Measurements from ENCODE around the gene KRT17. TPM values are rescaled to one million over a fixed set of nuclear protein-coding genes. Genes with fewer than 3 reads are reported as not detected.

The KRT17 gene
- total RNA-seq, 2 experiments from 2014 or later = not detected

DNA sequence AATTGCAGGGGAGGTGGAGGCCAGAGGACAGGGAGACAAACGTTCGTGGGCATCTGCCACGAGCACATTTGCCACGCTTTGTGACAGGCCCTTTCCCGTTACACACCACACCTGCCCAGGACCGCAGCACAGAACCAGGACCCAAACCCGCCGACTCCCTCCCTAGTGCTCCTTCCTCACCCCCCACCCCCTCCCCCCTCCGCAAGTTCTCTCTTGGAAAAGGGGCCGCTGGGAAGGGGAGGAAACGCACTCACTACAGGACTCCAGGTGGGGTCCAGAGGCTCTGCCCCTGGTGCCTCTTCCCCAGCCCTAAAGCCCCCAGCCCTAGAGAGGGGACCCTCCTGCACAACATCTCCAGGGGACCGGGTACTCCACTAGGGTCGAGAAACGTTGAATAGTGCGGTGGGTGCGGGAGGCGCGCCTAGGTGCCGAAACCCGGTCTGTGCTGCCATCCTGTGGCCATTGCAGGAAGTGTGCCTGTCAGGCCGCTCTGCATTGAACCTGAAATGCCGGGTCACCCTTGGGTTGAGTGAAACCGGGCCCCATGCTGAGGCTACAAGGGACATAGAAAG lies 42.4 kb upstream of the KRT17 start:
- peak overlapping the region; percentile 98 to 99 for H3K27ac ChIP-seq (ENCODE audit: low read depth in 1 of 2, low read length in 2 of 2)
- peak; percentile 85 for TF ChIP-seq CTCF (IDR thresholded peaks at IDR 0.05)
- ChIA-PET POLR2A (interaction anchor here (0.5 to 6.1 kb wide), 13 partner anchors 12 to 1019 kb away, joined by 4 to 181 read pairs (median 7); partner anchors contain the start of genes EIF1, KRTAP16-1 and SMARCE1), CTCF (interaction anchor here (0.7 to 4.1 kb wide), 12 partner anchors 10 to 1047 kb away, joined by 3 to 65 read pairs (median 12); partner anchors contain the start of gene EIF1)
- no peaks in the 10 kb centered on the region for H3K27me3 ChIP-seq (ENCODE audit: control insufficient read depth in 1 of 2, insufficient read depth in 2 of 2, low read length in 2 of 2)
- H3K36me3 Mint-ChIP-seq (ENCODE audit: low read depth) = no peaks in the 10 kb centered on the region
- no peaks in the 10 kb centered on the region for H3K9me3 ChIP-seq (ENCODE audit: control insufficient read depth in 1 of 2, insufficient read depth in 1 of 2, low read length in 2 of 2)
- peak overlapping the region; percentile 90 for H3K27ac Mint-ChIP-seq
- H3K4me1 Mint-ChIP-seq (ENCODE audit: low read depth) = peaks cover 41% of the 10 kb centered on the region
- no peaks in the 10 kb centered on the region for H3K27me3 Mint-ChIP-seq
- intact Hi-C loops (cut with DNase I, micrococcal nuclease) = loop anchor here (1.0 to 10.0 kb wide), 9 partner anchors 18 to 1308 kb away; partner anchors contain the start of gene EIF1 (in 1 of the 2)
- peak overlapping the region; percentile 87 for H3K4me3 Mint-ChIP-seq
- ATAC-seq (ENCODE audit: poor library complexity) = peak; percentile 63
- peak overlapping the region; percentile 58 for H3K4me3 ChIP-seq (ENCODE audit: low read length)
- peak; percentile 76 to 94 (median 86) for DNase-seq
- no peaks in the 10 kb centered on the region for H3K36me3 ChIP-seq (ENCODE audit: insufficient read depth, low read length)
- peaks cover 42% of the 10 kb centered on the region for H3K4me1 ChIP-seq (ENCODE audit: insufficient read depth, low read length)
- H3K9me3 Mint-ChIP-seq = no peaks in the 10 kb centered on the region

- Histone ChIP-seq H3K27ac (ENCODE audit: low read depth in 1 of 2, low read length in 2 of 2) (peak overlapping the region; percentile 98 to 99), H3K36me3 (ENCODE audit: insufficient read depth, low read length) (no peaks in the 10 kb centered on the region), H3K27me3 (ENCODE audit: control insufficient read depth in 1 of 2, insufficient read depth in 2 of 2, low read length in 2 of 2) (no peaks in the 10 kb centered on the region), H3K9me3 (ENCODE audit: control insufficient read depth in 1 of 2, insufficient read depth in 1 of 2, low read length in 2 of 2) (no peaks in the 10 kb centered on the region), H3K4me3 (ENCODE audit: low read length) (peak overlapping the region; percentile 58), H3K4me1 (ENCODE audit: insufficient read depth, low read length) (peaks cover 42% of the 10 kb centered on the region)
- Mint-ChIP-seq H3K9me3 (no peaks in the 10 kb centered on the region), H3K27me3 (no peaks in the 10 kb centered on the region), H3K4me3 (peak overlapping the region; percentile 87), H3K36me3 (ENCODE audit: low read depth) (no peaks in the 10 kb centered on the region), H3K4me1 (ENCODE audit: low read depth) (peaks cover 41% of the 10 kb centered on the region), H3K27ac (peak overlapping the region; percentile 90)
- peak; percentile 25 to 95 (median 49) for DNase-seq
- CTCF ChIA-PET = interaction anchor here (0.7 to 4.1 kb wide), 16 partner anchors 10 to 1046 kb away, joined by 3 to 65 read pairs (median 6); partner anchors contain the start of gene EIF1
- peak; percentile 45 for ATAC-seq (ENCODE audit: poor library complexity)
- POLR2A ChIA-PET = interaction anchor here (1.0 to 6.1 kb wide), 12 partner anchors 12 to 1018 kb away, joined by 4 to 181 read pairs (median 11); partner anchors contain the start of genes EIF1, KRTAP16-1 and SMARCE1
- intact Hi-C loops (cut with DNase I, micrococcal nuclease) = loop anchor here (1.0 to 10.0 kb wide), 6 partner anchors 18 to 1121 kb away; partner anchors contain the start of gene EIF1 (in 1 of the 2)
- TF ChIP-seq CTCF (IDR thresholded peaks at IDR 0.05) = peak; percentile 49
Measured at GRCh38 chr17:41666237-41666641, 41.9 kb upstream of the KRT17 start.

GRCh38 chr17:41665566-41666236 lies 41.3 kb upstream of the KRT17 start:
- peak overlapping the region; percentile 90 for H3K27ac Mint-ChIP-seq
- Histone ChIP-seq H3K9me3 (ENCODE audit: control insufficient read depth in 1 of 2, insufficient read depth in 1 of 2, low read length in 2 of 2) (no peaks in the 10 kb centered on the region), H3K4me3 (ENCODE audit: low read length) (peak overlapping the region; percentile 58), H3K27ac (ENCODE audit: low read depth in 1 of 2, low read length in 2 of 2) (peak overlapping the region; percentile 98 to 99), H3K27me3 (ENCODE audit: control insufficient read depth in 1 of 2, insufficient read depth in 2 of 2, low read length in 2 of 2) (no peaks in the 10 kb centered on the region), H3K36me3 (ENCODE audit: insufficient read depth, low read length) (no peaks in the 10 kb centered on the region), H3K4me1 (ENCODE audit: insufficient read depth, low read length) (peaks cover 42% of the 10 kb centered on the region)
- POLR2A ChIA-PET = interaction anchor here (1.0 to 6.1 kb wide), 12 partner anchors 12 to 1018 kb away, joined by 4 to 181 read pairs (median 11); partner anchors contain the start of genes EIF1, KRTAP16-1 and SMARCE1
- TF ChIP-seq CTCF (IDR thresholded peaks at IDR 0.05) = peak; percentile 99
- peaks cover 41% of the 10 kb centered on the region for H3K4me1 Mint-ChIP-seq (ENCODE audit: low read depth)
- peak overlapping the region; percentile 87 for H3K4me3 Mint-ChIP-seq
- DNase-seq = peak; percentile 75 to 95 (median 88)
- peak; percentile 80 for ATAC-seq (ENCODE audit: poor library complexity)
- no peaks in the 10 kb centered on the region for H3K36me3 Mint-ChIP-seq (ENCODE audit: low read depth)
- CTCF ChIA-PET = interaction anchor here (0.5 to 4.1 kb wide), 20 partner anchors 11 to 1301 kb away, joined by 3 to 65 read pairs (median 4); partner anchors contain the start of gene EIF1
- intact Hi-C loops (cut with DNase I, micrococcal nuclease) = loop anchor here (1.0 to 10.0 kb wide), 6 partner anchors 17 to 1121 kb away; partner anchors contain the start of gene EIF1 (in 1 of the 2)
- H3K9me3 Mint-ChIP-seq = no peaks in the 10 kb centered on the region
- H3K27me3 Mint-ChIP-seq = no peaks in the 10 kb centered on the region

Measured in CD4-positive, alpha-beta T cell (primary cell).